Adrenal gland (tissue), 12 donors: ENCODE results near the gene NARS2. TPM values are rescaled to one million over a fixed set of nuclear protein-coding genes. Genes with fewer than 3 reads are reported as not detected.

Experiments used
- DNase-seq, 7 donors: peaks; one replicate each; pipeline ENCODE4 v3.0.0-alpha.2; 2019 to 2020
- H3K27ac ChIP-seq, 5 donors: fragments of 200-600 bp; sonication (generic) in 4 of 5; 1 replicate in 3 of 5; 2 replicates in 2 of 5; pipeline versions ENCODE4 v1.5.1 to v1.8.0; 2016 to 2020; ENCODE audit warnings: mild to moderate bottlenecking in 1 of 5
- H3K27me3 ChIP-seq: fragments of 200-600 bp; 2 replicates; pipeline ENCODE4 v1.8.0; 2021
- H3K36me3 ChIP-seq, 2 donors: fragments of 200-600 bp; replicated peaks in 1 of 2; 1 replicate in 1 of 2; 2 replicates in 1 of 2; pipeline versions ENCODE4 v1.5.1 to v1.8.0; 2018 to 2022
- H3K4me1 ChIP-seq, 2 donors: fragments of 200-600 bp; replicated peaks in 1 of 2; 1 replicate in 1 of 2; 2 replicates in 1 of 2; pipeline versions ENCODE4 v1.5.1 to v1.8.0; 2018 to 2021
- H3K4me3 ChIP-seq, 4 donors: fragments of 200-600 bp; sonication (generic) in 3 of 4; one replicate each; pipeline ENCODE4 v1.5.1; 2016 to 2018
- H3K9me3 ChIP-seq, 3 donors: fragments of 200-600 bp; sonication (generic) in 1 of 3; replicated peaks in 1 of 3; 1 replicate in 2 of 3; 2 replicates in 1 of 3; pipeline versions ENCODE4 v1.5.1 to v1.8.0; 2016 to 2021
- CTCF ChIP-seq, 6 experiments: fragments of 450-650 bp in 4 of 6; fragments of 200-600 bp in 2 of 6; sonication (generic) in 1 of 6; IDR thresholded peaks; 1 replicate in 5 of 6; 2 replicates in 1 of 6; pipeline versions ENCODE4 v1.5.1 to v1.8.0; 2016 to 2021; ENCODE audit warnings: antibody characterized with exemption in 6 of 6, mild to moderate bottlenecking in 2 of 6, moderate library complexity in 1 of 6
- POLR2A ChIP-seq, 2 donors: fragments of 450-650 bp; IDR thresholded peaks; one replicate each; pipeline ENCODE4 v1.6.1; 2017; ENCODE audit warnings: antibody characterized with exemption in 2 of 2, mild to moderate bottlenecking in 2 of 2, moderate library complexity in 1 of 2
- WGBS, 4 donors: extraction: QIAGEN DNeasy Blood & Tissue Kit in 2 of 4; methylation state at CpG; one replicate each; pipeline versions ENCODE4 v1.1.5 to v1.1.7; 2013 to 2017; 5-methylcytosine and 5-hydroxymethylcytosine counted together
- intact Hi-C, 2 donors: fragments of 100-400 bp; cut with DNase I; formaldehyde crosslinking; loops; one replicate each; pipeline versions ENCODE4 v1.14.1 to v1.15.0; 2022 to 2023
- polyA plus RNA-seq, 3 donors: library from polyadenylated mRNA; stranded (reverse); fragments of 200-250 nt in 2 of 3; fragments of 350-450 nt in 1 of 3; fragmentation: Illumina TruSeq in 1 of 3; extraction: RNeasy Lipid Tissue Mini Kit (QIAGEN cat#74804) in 1 of 3; gene quantifications; one replicate each; pipeline ENCODE4 v1.2.3, GENCODE V29; 2013 to 2014
- total RNA-seq, 9 donors: library from RNA; depleted of rRNA in 4 of 9; stranded (reverse); fragments of >200 nt in 4 of 9; fragments of 120-200 nt in 1 of 9; fragmentation: NEBNext Ultra II Directional in 1 of 9; extraction: Animal tissue kit (Norgen Biotek cat#: 25700) in 1 of 9; gene quantifications; one replicate each; pipeline versions ENCODE4 v1.1.0 to v1.2.4, GENCODE V29; 2013 to 2023
- donor health status: healthy with polysubstance abuse.
- donor health status: Bipolar disorder and iron deficiency.
- donor health status: DM: yes; HTN: yes; CAD: no.
- donor health status: DM: no; HTN: no; CAD: no.
- donor health status: DM: no; HTN: no; CAD: no.
- donor health status: DM: yes; HTN: yes; CAD: no.

NARS2 gene
- total and polyA plus RNA-seq, 12 donors = 8.4 to 33.3 (median 21.1) TPM

GRCh38 chr11:78395597-78395996 lies 179.1 kb downstream of the NARS2 start:
- TF ChIP-seq POLR2A (IDR thresholded peaks at IDR 0.05) (no peak), CTCF (IDR thresholded peaks at IDR 0.05) (no peak)
- Histone ChIP-seq H3K4me3 (no peak overlapping the region), H3K27ac (no peak overlapping the region), H3K27me3 (no peaks in the 10 kb centered on the region), H3K36me3 (no peaks in the 10 kb centered on the region), H3K9me3 (no peaks in the 10 kb centered on the region), H3K4me1 (peaks cover 6 to 24% of the 10 kb centered on the region in 2 donors)
- 92 to 100% (median 97%) methylated on average over 1 of the region's 1 CpG for WGBS, 4 donors
- intact Hi-C loops = no loop called here
- DNase-seq = no peak

GRCh38 chr11:78392854-78393253 lies 181.8 kb downstream of the NARS2 start:
- no peak for DNase-seq
- TF ChIP-seq CTCF (IDR thresholded peaks at IDR 0.05) (no peak), POLR2A (IDR thresholded peaks at IDR 0.05) (no peak)
- peaks cover 6 to 16% of the 10 kb centered on the region in 2 donors for H3K4me1 ChIP-seq
- intact Hi-C loops = no loop called here
- H3K27ac ChIP-seq = no peak overlapping the region
- H3K36me3 ChIP-seq = no peaks in the 10 kb centered on the region
- no peak overlapping the region for H3K4me3 ChIP-seq
- no peaks in the 10 kb centered on the region for H3K27me3 ChIP-seq
- H3K9me3 ChIP-seq = no peaks in the 10 kb centered on the region
- 9 to 29% (median 16%) methylated on average over 2 of the region's 2 CpGs for WGBS, 4 donors

GRCh38 chr11:78391424-78391823 lies 183.2 kb downstream of the NARS2 start:
- Histone ChIP-seq H3K9me3 (no peaks in the 10 kb centered on the region), H3K27me3 (no peaks in the 10 kb centered on the region), H3K4me3 (no peak overlapping the region), H3K27ac (no peak overlapping the region), H3K4me1 (peaks cover 6 to 21% of the 10 kb centered on the region in 2 donors), H3K36me3 (no peaks in the 10 kb centered on the region)
- no peak for DNase-seq
- TF ChIP-seq CTCF (IDR thresholded peaks at IDR 0.05) (no peak), POLR2A (IDR thresholded peaks at IDR 0.05) (no peak)
- intact Hi-C loops = no loop called here
- 97 to 100% (median 100%) methylated on average over 1 of the region's 1 CpG; no CpG with 5 or more reads in 1 of the 4 donors for WGBS, 4 donors

DNA sequence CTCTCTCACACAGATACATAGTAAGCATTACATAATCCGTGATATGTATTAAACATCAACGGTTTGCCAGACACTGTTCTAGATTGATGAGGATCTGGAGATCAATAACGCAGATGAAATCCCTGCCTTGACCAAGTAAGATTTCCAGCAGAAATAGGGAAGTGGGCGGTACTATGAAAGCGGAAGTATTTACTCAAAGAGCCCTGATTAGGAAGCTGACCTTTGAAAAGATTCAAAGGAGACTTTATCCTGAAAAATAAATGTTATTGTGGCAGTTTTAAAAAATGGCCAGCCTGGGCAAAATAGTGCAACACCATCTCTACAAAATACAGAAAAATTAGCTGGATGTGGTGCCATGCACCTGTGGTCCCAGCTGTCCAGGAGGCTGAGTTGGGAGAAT lies 183.9 kb downstream of the NARS2 start:
- no peak for DNase-seq
- WGBS, 4 donors = 67 to 80% (median 75%) methylated on average over 5 of the region's 5 CpGs
- Histone ChIP-seq H3K9me3 (no peaks in the 10 kb centered on the region), H3K27ac (no peak overlapping the region), H3K27me3 (no peaks in the 10 kb centered on the region), H3K4me3 (no peak overlapping the region), H3K4me1 (peaks cover 6 to 21% of the 10 kb centered on the region in 2 donors), H3K36me3 (no peaks in the 10 kb centered on the region)
- TF ChIP-seq CTCF (IDR thresholded peaks at IDR 0.05) (no peak), POLR2A (IDR thresholded peaks at IDR 0.05) (no peak)
- intact Hi-C loops = no loop called here
